HepG2 (cell line): ENCODE measurements around the gene AKAP3. TPM values are rescaled to one million over a fixed set of nuclear protein-coding genes. Genes with fewer than 3 reads are reported as not detected.

Experiments
- CBX1 ChIP-seq: IDR thresholded peaks from one replicate; pipeline ENCODE4 v1.6.1; 2016; ENCODE audit warnings: antibody characterized with exemption, low read depth
- ELF4 ChIP-seq: sonication (generic); formaldehyde crosslinking; IDR thresholded peaks from 2 replicates; pipeline ENCODE4 v1.5.0; 2020; ENCODE audit warnings: missing genetic modification reagents, mild to moderate bottlenecking, moderate library complexity, borderline replicate concordance
- FOSL1 ChIP-seq: sonication (generic); formaldehyde crosslinking; IDR thresholded peaks from 2 replicates; pipeline ENCODE4 v1.9.0; 2021; ENCODE audit warnings: missing genetic modification reagents, borderline replicate concordance
- GFI1 ChIP-seq: sonication (generic); formaldehyde crosslinking; IDR thresholded peaks from 2 replicates; pipeline ENCODE4 v1.5.0; 2020; ENCODE audit warnings: missing genetic modification reagents, mild to moderate bottlenecking, borderline replicate concordance
- GPN1 ChIP-seq: sonication (generic); formaldehyde crosslinking; IDR thresholded peaks from 2 replicates; pipeline ENCODE4 v1.5.1; 2020; ENCODE audit warnings: missing genetic modification reagents, borderline replicate concordance
- GTF3A ChIP-seq: sonication (generic); formaldehyde crosslinking; conservative IDR thresholded peaks from 2 replicates; pipeline ENCODE4 v1.4.0; 2020; ENCODE audit warnings: mild to moderate bottlenecking, missing genetic modification reagents
- HHEX ChIP-seq: IDR thresholded peaks from 2 replicates; pipeline ENCODE4 v1.6.1; 2016; ENCODE audit warnings: control low read depth
- NBN ChIP-seq: fragments of 450-650 bp; conservative IDR thresholded peaks from 2 replicates; pipeline ENCODE4 v1.6.1; 2017
- NR2F2 ChIP-seq: IDR thresholded peaks from 2 replicates; pipeline ENCODE4 v1.6.1; 2012; ENCODE audit warnings: low read depth, inconsistent platforms, borderline replicate concordance
- PCBP1 ChIP-seq: fragments of 200-400 bp; formaldehyde crosslinking; IDR thresholded peaks from 2 replicates; pipeline ENCODE4 v1.6.1; 2017; ENCODE audit warnings: mild to moderate bottlenecking, low read depth, low read length, borderline replicate concordance
- PHF21A ChIP-seq: sonication (generic); formaldehyde crosslinking; IDR thresholded peaks from 2 replicates; pipeline ENCODE4 v1.5.0; 2020; ENCODE audit warnings: mild to moderate bottlenecking, missing genetic modification reagents
- PPARG ChIP-seq: conservative IDR thresholded peaks from 2 replicates; pipeline ENCODE4 v1.6.1; 2016; ENCODE audit warnings: missing biosample characterization, missing genetic modification reagents
- PTBP1 ChIP-seq: fragments of 200-400 bp; formaldehyde crosslinking; IDR thresholded peaks from 2 replicates; pipeline ENCODE4 v1.6.1; 2018; ENCODE audit warnings: low read length, low read depth; ENCODE audit not compliant: poor library complexity, severe bottlenecking
- SCMH1 ChIP-seq: sonication (generic); formaldehyde crosslinking; IDR thresholded peaks from 2 replicates; pipeline ENCODE4 v1.9.0; 2021; ENCODE audit warnings: missing genetic modification reagents, mild to moderate bottlenecking, borderline replicate concordance
- TEAD2 ChIP-seq: sonication (generic); formaldehyde crosslinking; IDR thresholded peaks from 2 replicates; pipeline ENCODE4 v1.9.0; 2021; ENCODE audit warnings: missing genetic modification reagents
- ZFY ChIP-seq: sonication (generic); formaldehyde crosslinking; IDR thresholded peaks from 2 replicates; pipeline ENCODE4 v1.4.0; 2020; ENCODE audit warnings: missing genetic modification reagents
- ZNF354B ChIP-seq: sonication (generic); formaldehyde crosslinking; IDR thresholded peaks from 2 replicates; pipeline ENCODE4 v1.8.0; 2022; ENCODE audit warnings: mild to moderate bottlenecking, missing genetic modification reagents
- ZNF367 ChIP-seq: sonication (generic); formaldehyde crosslinking; IDR thresholded peaks from 2 replicates; pipeline ENCODE4 v1.4.0; 2020; ENCODE audit warnings: missing genetic modification reagents, borderline replicate concordance
- ZNF550 ChIP-seq: sonication (generic); formaldehyde crosslinking; IDR thresholded peaks from 2 replicates; pipeline ENCODE4 v1.4.0; 2020; ENCODE audit warnings: mild to moderate bottlenecking, missing genetic modification reagents, borderline replicate concordance
- ZNF589 ChIP-seq: sonication (generic); formaldehyde crosslinking; conservative IDR thresholded peaks from 2 replicates; pipeline ENCODE4 v1.8.0; 2022; ENCODE audit warnings: mild to moderate bottlenecking, moderate library complexity, missing genetic modification reagents
- polyA plus RNA-seq, 8 experiments: library from polyadenylated mRNA; depleted of rRNA in 3 of 8; stranded (reverse) in 7 of 8; unstranded in 1 of 8; fragments of >200 nt; fragmentation: Illumina TruSeq in 4 of 8; extraction: Trizol in 4 of 8; gene quantifications; 2 replicates each; pipeline versions ENCODE4 v1.2.1 to v1.2.3, GENCODE V29; 2011 to 2016; ENCODE audit warnings: low read depth in 4 of 8, missing spikeins in 1 of 8, mixed read lengths in 1 of 8; ENCODE audit not compliant: insufficient read depth in 1 of 8
- total RNA-seq, 5 experiments: library from RNA; depleted of rRNA; stranded (reverse); fragments of >200 nt; fragmentation: Illumina TruSeq; extraction: Trizol; gene quantifications; 2 replicates each; pipeline ENCODE4 v1.2.3, GENCODE V29; 2016; ENCODE audit warnings: low read depth in 1 of 5
- TF ChIP-seq, protein P1 (sequence below): sonication (generic); formaldehyde crosslinking; IDR thresholded peaks from 2 replicates; pipeline ENCODE4 v1.4.0; 2020; ENCODE audit warnings: mild to moderate bottlenecking, missing genetic modification reagents
- TF ChIP-seq, protein P2 (sequence below): sonication (generic); formaldehyde crosslinking; conservative IDR thresholded peaks from 2 replicates; pipeline ENCODE4 v1.8.0; 2022; ENCODE audit warnings: missing genetic modification reagents
- TF ChIP-seq, protein P3 (sequence below): sonication (generic); formaldehyde crosslinking; IDR thresholded peaks from 2 replicates; pipeline ENCODE4 v1.9.0; 2021; ENCODE audit warnings: mild to moderate bottlenecking, missing genetic modification reagents

AKAP3 gene
- total and polyA plus RNA-seq, 2 of the 13 experiments (the other 11 are each of a cell fraction or from before 2014, with no cell fraction given) = 0.22 to 0.49 TPM

DNA sequence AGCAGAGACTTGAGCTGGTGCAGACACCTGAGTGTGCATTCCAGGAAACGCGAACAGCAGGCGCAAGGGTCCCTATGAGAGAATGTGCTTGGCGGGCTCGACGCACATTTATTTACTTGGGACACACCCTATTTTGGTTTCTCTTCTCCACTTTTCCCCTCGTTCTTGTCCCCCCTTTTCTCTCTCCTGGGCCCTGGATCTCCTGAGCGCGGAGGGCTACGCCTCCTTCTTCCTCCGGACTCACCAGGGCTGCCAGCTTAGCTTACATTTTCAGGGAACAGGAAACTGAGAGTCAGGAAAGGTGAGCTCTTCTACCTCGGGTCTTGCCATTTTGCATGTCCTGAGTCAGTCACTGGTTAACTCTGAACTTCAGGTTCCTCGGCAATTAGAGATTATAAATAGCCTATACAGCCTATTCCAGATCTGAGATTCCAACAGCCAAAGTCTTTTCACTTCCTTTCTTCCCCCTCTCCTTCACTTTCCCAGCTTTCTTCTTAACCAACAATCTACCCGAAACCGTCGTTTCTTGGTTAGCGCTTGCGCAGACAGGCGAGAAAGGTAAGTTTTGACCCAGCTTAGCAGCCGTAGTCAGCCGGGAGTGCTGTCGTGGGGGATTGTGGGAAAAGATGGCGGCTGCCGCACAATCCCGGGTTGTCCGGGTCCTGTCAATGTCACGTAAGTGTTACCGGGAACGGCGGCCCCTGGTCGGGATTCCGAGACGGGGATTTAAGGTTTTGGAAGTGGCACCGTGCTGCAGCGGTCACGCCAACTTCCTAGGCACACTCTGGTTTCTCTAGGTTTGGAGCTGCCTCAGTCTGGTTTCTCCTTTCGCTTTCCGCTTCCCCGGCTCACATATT is at the start of gene AKAP3, which contains the start of gene NDUFA9 (continued):
- TF ChIP-seq FOSL1 (CRISPR knock-in tag) (no peak), ZNF550 (CRISPR knock-in tag) (no peak), NR2F2 (no peak), TEAD2 (CRISPR knock-in tag) (no peak), ZNF367 (CRISPR knock-in tag) (no peak), HHEX (CRISPR knock-in tag) (no peak), NBN (no peak), SCMH1 (CRISPR knock-in tag) (no peak), PHF21A (CRISPR knock-in tag) (no peak), ELF4 (CRISPR knock-in tag) (no peak), PPARG (no peak), ZFY (0 out of 2 replicates have a peak, but pooled peaks have one; percentile 17), CBX1 (no peak), GTF3A (CRISPR knock-in tag) (no peak; the same call in 1 of the 2 replicates), PTBP1 (no peak), PCBP1 (no peak), GFI1 (0 out of 2 replicates have a peak, but pooled peaks have one; percentile 43), ZNF589 (CRISPR knock-in tag) (no peak), ZNF354B (CRISPR knock-in tag) (no peak), GPN1 (CRISPR knock-in tag) (no peak)
- TF ChIP-seq, protein P1, sequence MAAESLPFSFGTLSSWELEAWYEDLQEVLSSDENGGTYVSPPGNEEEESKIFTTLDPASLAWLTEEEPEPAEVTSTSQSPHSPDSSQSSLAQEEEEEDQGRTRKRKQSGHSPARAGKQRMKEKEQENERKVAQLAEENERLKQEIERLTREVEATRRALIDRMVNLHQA (CRISPR knock-in tag) = no peak
- TF ChIP-seq, protein P2, sequence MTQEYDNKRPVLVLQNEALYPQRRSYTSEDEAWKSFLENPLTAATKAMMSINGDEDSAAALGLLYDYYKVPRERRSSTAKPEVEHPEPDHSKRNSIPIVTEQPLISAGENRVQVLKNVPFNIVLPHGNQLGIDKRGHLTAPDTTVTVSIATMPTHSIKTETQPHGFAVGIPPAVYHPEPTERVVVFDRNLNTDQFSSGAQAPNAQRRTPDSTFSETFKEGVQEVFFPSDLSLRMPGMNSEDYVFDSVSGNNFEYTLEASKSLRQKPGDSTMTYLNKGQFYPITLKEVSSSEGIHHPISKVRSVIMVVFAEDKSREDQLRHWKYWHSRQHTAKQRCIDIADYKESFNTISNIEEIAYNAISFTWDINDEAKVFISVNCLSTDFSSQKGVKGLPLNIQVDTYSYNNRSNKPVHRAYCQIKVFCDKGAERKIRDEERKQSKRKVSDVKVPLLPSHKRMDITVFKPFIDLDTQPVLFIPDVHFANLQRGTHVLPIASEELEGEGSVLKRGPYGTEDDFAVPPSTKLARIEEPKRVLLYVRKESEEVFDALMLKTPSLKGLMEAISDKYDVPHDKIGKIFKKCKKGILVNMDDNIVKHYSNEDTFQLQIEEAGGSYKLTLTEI = no peak
- TF ChIP-seq, protein P3, sequence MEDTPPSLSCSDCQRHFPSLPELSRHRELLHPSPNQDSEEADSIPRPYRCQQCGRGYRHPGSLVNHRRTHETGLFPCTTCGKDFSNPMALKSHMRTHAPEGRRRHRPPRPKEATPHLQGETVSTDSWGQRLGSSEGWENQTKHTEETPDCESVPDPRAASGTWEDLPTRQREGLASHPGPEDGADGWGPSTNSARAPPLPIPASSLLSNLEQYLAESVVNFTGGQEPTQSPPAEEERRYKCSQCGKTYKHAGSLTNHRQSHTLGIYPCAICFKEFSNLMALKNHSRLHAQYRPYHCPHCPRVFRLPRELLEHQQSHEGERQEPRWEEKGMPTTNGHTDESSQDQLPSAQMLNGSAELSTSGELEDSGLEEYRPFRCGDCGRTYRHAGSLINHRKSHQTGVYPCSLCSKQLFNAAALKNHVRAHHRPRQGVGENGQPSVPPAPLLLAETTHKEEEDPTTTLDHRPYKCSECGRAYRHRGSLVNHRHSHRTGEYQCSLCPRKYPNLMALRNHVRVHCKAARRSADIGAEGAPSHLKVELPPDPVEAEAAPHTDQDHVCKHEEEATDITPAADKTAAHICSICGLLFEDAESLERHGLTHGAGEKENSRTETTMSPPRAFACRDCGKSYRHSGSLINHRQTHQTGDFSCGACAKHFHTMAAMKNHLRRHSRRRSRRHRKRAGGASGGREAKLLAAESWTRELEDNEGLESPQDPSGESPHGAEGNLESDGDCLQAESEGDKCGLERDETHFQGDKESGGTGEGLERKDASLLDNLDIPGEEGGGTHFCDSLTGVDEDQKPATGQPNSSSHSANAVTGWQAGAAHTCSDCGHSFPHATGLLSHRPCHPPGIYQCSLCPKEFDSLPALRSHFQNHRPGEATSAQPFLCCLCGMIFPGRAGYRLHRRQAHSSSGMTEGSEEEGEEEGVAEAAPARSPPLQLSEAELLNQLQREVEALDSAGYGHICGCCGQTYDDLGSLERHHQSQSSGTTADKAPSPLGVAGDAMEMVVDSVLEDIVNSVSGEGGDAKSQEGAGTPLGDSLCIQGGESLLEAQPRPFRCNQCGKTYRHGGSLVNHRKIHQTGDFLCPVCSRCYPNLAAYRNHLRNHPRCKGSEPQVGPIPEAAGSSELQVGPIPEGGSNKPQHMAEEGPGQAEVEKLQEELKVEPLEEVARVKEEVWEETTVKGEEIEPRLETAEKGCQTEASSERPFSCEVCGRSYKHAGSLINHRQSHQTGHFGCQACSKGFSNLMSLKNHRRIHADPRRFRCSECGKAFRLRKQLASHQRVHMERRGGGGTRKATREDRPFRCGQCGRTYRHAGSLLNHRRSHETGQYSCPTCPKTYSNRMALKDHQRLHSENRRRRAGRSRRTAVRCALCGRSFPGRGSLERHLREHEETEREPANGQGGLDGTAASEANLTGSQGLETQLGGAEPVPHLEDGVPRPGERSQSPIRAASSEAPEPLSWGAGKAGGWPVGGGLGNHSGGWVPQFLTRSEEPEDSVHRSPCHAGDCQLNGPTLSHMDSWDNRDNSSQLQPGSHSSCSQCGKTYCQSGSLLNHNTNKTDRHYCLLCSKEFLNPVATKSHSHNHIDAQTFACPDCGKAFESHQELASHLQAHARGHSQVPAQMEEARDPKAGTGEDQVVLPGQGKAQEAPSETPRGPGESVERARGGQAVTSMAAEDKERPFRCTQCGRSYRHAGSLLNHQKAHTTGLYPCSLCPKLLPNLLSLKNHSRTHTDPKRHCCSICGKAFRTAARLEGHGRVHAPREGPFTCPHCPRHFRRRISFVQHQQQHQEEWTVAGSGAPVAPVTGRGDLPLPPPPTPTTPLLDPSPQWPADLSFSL (CRISPR knock-in tag) = no peak
